H1 (cell line): Measurements from ENCODE around the gene SLC1A1. TPM values are rescaled to one million over a fixed set of nuclear protein-coding genes. Genes with fewer than 3 reads are reported as not detected.

Experiments used
- EGR1 ChIP-seq: IDR thresholded peaks from 2 replicates; pipeline ENCODE4 v1.6.1; 2011; ENCODE audit warnings: low read depth, low read length, borderline replicate concordance
- FOSL1 ChIP-seq: IDR thresholded peaks from 2 replicates; pipeline ENCODE4 v1.6.1; 2011; ENCODE audit warnings: mild to moderate bottlenecking, low read depth, low read length, moderate library complexity; ENCODE audit not compliant: insufficient read depth
- GTF2F1 ChIP-seq: IDR thresholded peaks from 2 replicates; pipeline ENCODE4 v1.6.1; 2012; ENCODE audit warnings: low read depth, low read length, improper control_type of control experiment, borderline replicate concordance
- MAFK ChIP-seq: IDR thresholded peaks from 2 replicates; pipeline ENCODE4 v1.6.1; 2012; ENCODE audit warnings: low read depth, mild to moderate bottlenecking, improper control_type of control experiment, low read length
- SIX5 ChIP-seq: IDR thresholded peaks from 2 replicates; pipeline ENCODE4 v1.6.1; 2011; ENCODE audit warnings: mild to moderate bottlenecking, low read depth, low read length
- SP2 ChIP-seq: IDR thresholded peaks from 2 replicates; pipeline ENCODE4 v1.6.1; 2012; ENCODE audit warnings: mild to moderate bottlenecking, low read length, inconsistent platforms
- SP4 ChIP-seq: IDR thresholded peaks from 2 replicates; pipeline ENCODE4 v1.6.1; 2012; ENCODE audit warnings: low read length, inconsistent platforms
- SRF ChIP-seq: IDR thresholded peaks from 2 replicates; pipeline ENCODE4 v1.6.1; 2011; ENCODE audit warnings: mild to moderate bottlenecking, low read depth, low read length, moderate library complexity
- TAF7 ChIP-seq: optimal IDR thresholded peaks from 2 replicates; pipeline ENCODE3; 2011; ENCODE audit warnings: low read depth, mild to moderate bottlenecking, inconsistent platforms, low read length, moderate library complexity, borderline replicate concordance
- polyA plus RNA-seq, 7 experiments: library from polyadenylated mRNA; depleted of rRNA in 3 of 7; stranded (reverse) in 5 of 7; unstranded in 2 of 7; fragments of >200 nt in 5 of 7; fragments of 200-250 nt in 2 of 7; gene quantifications; 1 replicate in 5 of 7; 2 replicates in 1 of 7; 4 replicates in 1 of 7; pipeline versions ENCODE4 v1.2.1 to v1.2.3, GENCODE V29; 2011 to 2013; ENCODE audit warnings: missing spikeins in 2 of 7, mixed read lengths in 2 of 7
- total RNA-seq: library from RNA; stranded (reverse); fragmentation: NEBNext Ultra II Directional; extraction: Animal tissue kit (Norgen Biotek cat#: 25700); gene quantifications from 2 replicates; pipeline ENCODE4 v1.2.1, GENCODE V29; 2021
- TF ChIP-seq, protein P1 (sequence below): fragments of 300-600 bp; sonication (generic); IDR thresholded peaks from 2 replicates; pipeline ENCODE4 v1.7.1; 2012; ENCODE audit warnings: low read length, moderate library complexity, mild to moderate bottlenecking, inconsistent platforms; ENCODE audit not compliant: insufficient replicate concordance
- TF ChIP-seq, protein P2 (sequence below): IDR thresholded peaks from 2 replicates; pipeline ENCODE4 v1.6.1; 2012; ENCODE audit warnings: inconsistent platforms

Gene SLC1A1
- total and polyA plus RNA-seq, 2 of the 8 experiments (the other 6 are each of a cell fraction or from before 2014, with no cell fraction given), result 4.7 to 11.7 TPM

DNA sequence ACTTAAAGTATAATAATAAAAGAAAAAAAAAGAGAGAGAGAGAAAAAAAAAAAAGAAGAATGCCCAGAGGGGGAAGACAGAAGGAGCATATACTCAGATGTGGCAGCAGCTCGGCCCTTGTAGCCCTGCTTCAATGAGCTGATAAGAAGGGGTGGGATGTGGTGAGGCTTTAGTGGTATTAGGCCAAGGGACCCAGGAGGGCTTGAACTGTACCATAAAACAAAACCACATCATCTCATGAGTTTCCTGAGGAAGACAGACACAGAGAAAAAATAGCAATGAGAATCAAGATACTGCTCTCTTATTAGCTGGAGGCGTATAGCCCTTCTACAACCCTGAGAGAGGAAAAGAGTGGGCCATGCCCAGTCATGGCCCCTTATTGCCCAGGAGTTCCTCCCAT, 72.8 kb downstream of the SLC1A1 start (continued):
- TF ChIP-seq, protein P1, sequence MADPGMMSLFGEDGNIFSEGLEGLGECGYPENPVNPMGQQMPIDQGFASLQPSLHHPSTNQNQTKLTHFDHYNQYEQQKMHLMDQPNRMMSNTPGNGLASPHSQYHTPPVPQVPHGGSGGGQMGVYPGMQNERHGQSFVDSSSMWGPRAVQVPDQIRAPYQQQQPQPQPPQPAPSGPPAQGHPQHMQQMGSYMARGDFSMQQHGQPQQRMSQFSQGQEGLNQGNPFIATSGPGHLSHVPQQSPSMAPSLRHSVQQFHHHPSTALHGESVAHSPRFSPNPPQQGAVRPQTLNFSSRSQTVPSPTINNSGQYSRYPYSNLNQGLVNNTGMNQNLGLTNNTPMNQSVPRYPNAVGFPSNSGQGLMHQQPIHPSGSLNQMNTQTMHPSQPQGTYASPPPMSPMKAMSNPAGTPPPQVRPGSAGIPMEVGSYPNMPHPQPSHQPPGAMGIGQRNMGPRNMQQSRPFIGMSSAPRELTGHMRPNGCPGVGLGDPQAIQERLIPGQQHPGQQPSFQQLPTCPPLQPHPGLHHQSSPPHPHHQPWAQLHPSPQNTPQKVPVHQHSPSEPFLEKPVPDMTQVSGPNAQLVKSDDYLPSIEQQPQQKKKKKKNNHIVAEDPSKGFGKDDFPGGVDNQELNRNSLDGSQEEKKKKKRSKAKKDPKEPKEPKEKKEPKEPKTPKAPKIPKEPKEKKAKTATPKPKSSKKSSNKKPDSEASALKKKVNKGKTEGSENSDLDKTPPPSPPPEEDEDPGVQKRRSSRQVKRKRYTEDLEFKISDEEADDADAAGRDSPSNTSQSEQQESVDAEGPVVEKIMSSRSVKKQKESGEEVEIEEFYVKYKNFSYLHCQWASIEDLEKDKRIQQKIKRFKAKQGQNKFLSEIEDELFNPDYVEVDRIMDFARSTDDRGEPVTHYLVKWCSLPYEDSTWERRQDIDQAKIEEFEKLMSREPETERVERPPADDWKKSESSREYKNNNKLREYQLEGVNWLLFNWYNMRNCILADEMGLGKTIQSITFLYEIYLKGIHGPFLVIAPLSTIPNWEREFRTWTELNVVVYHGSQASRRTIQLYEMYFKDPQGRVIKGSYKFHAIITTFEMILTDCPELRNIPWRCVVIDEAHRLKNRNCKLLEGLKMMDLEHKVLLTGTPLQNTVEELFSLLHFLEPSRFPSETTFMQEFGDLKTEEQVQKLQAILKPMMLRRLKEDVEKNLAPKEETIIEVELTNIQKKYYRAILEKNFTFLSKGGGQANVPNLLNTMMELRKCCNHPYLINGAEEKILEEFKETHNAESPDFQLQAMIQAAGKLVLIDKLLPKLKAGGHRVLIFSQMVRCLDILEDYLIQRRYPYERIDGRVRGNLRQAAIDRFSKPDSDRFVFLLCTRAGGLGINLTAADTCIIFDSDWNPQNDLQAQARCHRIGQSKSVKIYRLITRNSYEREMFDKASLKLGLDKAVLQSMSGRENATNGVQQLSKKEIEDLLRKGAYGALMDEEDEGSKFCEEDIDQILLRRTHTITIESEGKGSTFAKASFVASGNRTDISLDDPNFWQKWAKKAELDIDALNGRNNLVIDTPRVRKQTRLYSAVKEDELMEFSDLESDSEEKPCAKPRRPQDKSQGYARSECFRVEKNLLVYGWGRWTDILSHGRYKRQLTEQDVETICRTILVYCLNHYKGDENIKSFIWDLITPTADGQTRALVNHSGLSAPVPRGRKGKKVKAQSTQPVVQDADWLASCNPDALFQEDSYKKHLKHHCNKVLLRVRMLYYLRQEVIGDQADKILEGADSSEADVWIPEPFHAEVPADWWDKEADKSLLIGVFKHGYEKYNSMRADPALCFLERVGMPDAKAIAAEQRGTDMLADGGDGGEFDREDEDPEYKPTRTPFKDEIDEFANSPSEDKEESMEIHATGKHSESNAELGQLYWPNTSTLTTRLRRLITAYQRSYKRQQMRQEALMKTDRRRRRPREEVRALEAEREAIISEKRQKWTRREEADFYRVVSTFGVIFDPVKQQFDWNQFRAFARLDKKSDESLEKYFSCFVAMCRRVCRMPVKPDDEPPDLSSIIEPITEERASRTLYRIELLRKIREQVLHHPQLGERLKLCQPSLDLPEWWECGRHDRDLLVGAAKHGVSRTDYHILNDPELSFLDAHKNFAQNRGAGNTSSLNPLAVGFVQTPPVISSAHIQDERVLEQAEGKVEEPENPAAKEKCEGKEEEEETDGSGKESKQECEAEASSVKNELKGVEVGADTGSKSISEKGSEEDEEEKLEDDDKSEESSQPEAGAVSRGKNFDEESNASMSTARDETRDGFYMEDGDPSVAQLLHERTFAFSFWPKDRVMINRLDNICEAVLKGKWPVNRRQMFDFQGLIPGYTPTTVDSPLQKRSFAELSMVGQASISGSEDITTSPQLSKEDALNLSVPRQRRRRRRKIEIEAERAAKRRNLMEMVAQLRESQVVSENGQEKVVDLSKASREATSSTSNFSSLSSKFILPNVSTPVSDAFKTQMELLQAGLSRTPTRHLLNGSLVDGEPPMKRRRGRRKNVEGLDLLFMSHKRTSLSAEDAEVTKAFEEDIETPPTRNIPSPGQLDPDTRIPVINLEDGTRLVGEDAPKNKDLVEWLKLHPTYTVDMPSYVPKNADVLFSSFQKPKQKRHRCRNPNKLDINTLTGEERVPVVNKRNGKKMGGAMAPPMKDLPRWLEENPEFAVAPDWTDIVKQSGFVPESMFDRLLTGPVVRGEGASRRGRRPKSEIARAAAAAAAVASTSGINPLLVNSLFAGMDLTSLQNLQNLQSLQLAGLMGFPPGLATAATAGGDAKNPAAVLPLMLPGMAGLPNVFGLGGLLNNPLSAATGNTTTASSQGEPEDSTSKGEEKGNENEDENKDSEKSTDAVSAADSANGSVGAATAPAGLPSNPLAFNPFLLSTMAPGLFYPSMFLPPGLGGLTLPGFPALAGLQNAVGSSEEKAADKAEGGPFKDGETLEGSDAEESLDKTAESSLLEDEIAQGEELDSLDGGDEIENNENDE, result no peak
- no peak for TF ChIP-seq SP4
- TF ChIP-seq, protein P2, sequence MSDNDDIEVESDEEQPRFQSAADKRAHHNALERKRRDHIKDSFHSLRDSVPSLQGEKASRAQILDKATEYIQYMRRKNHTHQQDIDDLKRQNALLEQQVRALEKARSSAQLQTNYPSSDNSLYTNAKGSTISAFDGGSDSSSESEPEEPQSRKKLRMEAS, result no peak
- no peak for TF ChIP-seq EGR1
- no peak for TF ChIP-seq SP2
- TF ChIP-seq TAF7, result no peak
- TF ChIP-seq SIX5, result no peak
- TF ChIP-seq FOSL1, result no peak
- no peak for TF ChIP-seq SRF
- TF ChIP-seq MAFK, result no peak
- no peak for TF ChIP-seq GTF2F1
- TF ChIP-seq, all 59 proteins: peak for 0
